Choroid plexus epithelial cell (primary cell): ENCODE measurements around the gene BMP10.
A peak's percentile ranks its signal among the peaks of the same experiment; 100 is the strongest.

Experiments
- DNase-seq: peaks from one replicate; pipeline ENCODE4 v3.0.0-alpha.2; 2010; ENCODE audit warnings: low read depth
- H3K4me3 ChIP-seq: 2 replicates; pipeline ENCODE4 v1.5.1; 2011; ENCODE audit warnings: low read depth, mild to moderate bottlenecking, control low read depth, low read length, moderate library complexity
- CTCF ChIP-seq: conservative IDR thresholded peaks from 2 replicates; pipeline ENCODE4 v1.5.1; 2011; ENCODE audit warnings: low read depth, mild to moderate bottlenecking, control low read depth, inconsistent platforms, low read length, moderate library complexity

BMP10 gene

DNA sequence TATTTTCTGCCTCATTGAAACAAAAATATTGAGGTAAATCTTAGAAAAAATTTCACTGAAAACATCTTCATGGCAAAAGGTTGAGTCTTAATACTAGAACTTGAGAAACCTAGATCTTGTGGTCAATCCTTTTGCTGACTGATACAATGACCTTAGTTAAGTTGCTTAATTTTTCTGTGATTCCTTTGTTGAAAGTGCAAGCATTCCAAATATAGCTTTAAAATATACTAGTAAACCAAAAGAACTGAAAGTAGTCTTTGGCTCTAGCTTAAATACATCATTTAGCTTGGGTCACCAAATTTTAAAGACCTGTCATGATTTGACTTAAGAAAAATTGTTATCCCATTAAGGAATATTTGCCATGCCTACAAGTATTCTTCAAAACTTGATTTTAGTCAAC is 16.7 kb downstream of the BMP10 start:
- H3K4me3 ChIP-seq: no peak overlapping the region
- TF ChIP-seq CTCF: no peak
- no peak for DNase-seq

DNA sequence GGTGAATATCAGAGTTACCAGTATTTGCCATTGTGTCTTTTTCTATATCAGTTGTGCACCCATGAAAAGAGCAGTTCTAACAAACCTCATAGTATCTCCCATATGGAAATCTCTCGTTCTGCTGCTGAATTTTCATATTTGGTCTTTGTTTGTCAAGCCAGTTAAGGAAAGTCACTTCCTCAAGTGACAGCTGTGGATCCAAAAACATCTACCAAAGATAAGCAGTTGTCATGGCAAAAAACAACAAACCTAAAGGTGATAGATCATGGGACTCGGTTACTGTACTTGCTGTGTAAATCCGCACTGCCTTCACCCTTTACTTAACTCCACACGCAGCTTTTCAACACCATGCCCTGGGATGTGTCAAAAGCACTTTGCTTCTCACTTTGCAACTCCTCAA is 17.3 kb downstream of the BMP10 start:
- TF ChIP-seq CTCF: no peak
- no peak for DNase-seq
- no peak overlapping the region for H3K4me3 ChIP-seq

DNA sequence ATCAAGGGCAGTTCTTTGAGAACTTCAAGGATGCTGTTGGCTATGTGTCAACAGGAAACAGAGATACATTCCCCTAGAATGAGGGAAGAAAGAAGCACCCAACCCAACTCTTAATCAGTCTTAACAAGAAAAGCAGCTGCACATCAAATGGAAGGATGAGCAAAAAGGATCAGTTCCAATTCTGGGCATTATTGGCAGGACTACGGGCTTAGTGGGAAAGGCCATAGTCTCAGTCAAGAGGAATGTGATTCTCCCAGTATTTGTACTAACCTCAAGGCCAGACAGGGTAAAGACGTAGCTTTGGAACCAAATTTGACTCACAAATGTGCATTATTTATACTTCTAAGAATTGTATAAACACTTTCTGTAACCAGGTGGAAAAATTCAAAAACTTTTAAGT is 18.2 kb downstream of the BMP10 start:
- no peak overlapping the region for H3K4me3 ChIP-seq
- peak; percentile 18 for DNase-seq
- no peak for TF ChIP-seq CTCF

- no peak overlapping the region for H3K4me3 ChIP-seq
- DNase-seq: no peak
- no peak for TF ChIP-seq CTCF
Measured at GRCh38 chr2:68850524-68850923, 20.7 kb downstream of the BMP10 start.

DNA sequence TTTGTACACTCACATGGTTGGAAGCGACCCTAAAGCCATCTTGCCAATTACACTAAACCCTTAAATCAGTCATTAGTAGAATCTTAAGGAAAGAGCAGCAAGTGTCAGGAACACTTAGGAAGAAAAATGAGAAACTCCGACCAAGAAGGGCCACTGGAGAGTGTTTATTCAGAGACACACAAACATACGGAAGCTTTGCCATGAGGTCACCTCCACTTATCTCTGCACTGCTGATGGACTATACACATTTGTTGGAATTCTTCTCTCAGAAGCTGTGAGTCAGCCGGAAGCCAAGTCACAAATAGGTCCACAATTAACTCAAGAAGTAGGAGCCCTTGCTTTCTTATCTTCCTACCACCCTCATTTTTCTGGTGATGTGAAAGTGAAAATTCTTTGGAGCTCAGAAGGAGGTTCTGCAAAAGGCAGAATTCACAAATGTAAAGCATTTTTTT is 21.6 kb downstream of the BMP10 start:
- no peak overlapping the region for H3K4me3 ChIP-seq
- peak; percentile 62 for DNase-seq
- TF ChIP-seq CTCF: no peak

GRCh38 chr2:68847751-68848150 is 23.4 kb downstream of the BMP10 start:
- TF ChIP-seq CTCF: no peak
- DNase-seq: no peak
- H3K4me3 ChIP-seq: no peak overlapping the region

- H3K4me3 ChIP-seq: no peak overlapping the region
- TF ChIP-seq CTCF: no peak
- DNase-seq: no peak
Measured at GRCh38 chr2:68846091-68846490, 25.1 kb downstream of the BMP10 start.
